GM23338 (cell line): ENCODE results near the gene ATCAY. TPM values are rescaled to one million over a fixed set of nuclear protein-coding genes. Genes with fewer than 3 reads are reported as not detected.

Experiments used
- ATAC-seq: fragments of 200-7000 bp; cut with Tn5 transposase; 3 replicates; pipeline ENCODE4 v1.9.1; 2020
- DNase-seq: peaks from one replicate; pipeline ENCODE4 v3.0.0-alpha.2; 2015; ENCODE audit warnings: low spot score
- H2AFZ ChIP-seq: fragments of 200-600 bp; sonication (generic); 2 replicates; pipeline ENCODE4 v1.8.0; 2016; ENCODE audit warnings: antibody characterized with exemption, mild to moderate bottlenecking, moderate library complexity
- H3F3A ChIP-seq: fragments of 200-600 bp; sonication (generic); replicated peaks from 2 replicates; pipeline ENCODE4 v1.8.0; 2017; ENCODE audit warnings: antibody characterized with exemption, mixed run types, low read depth
- H3K27ac ChIP-seq: fragments of 200-600 bp; sonication (generic); 2 replicates; pipeline ENCODE4 v1.6.1; 2016; ENCODE audit warnings: low read depth
- H3K27me3 ChIP-seq: fragments of 200-600 bp; sonication (generic); 2 replicates; pipeline ENCODE4 v1.8.0; 2016; ENCODE audit warnings: mild to moderate bottlenecking, mixed run types, moderate library complexity; ENCODE audit not compliant: insufficient read depth
- H3K36me3 ChIP-seq: fragments of 200-600 bp; sonication (generic); 2 replicates; pipeline ENCODE4 v1.8.0; 2016; ENCODE audit warnings: mild to moderate bottlenecking; ENCODE audit not compliant: insufficient read depth
- H3K4me1 ChIP-seq: fragments of 200-600 bp; sonication (generic); 2 replicates; pipeline ENCODE4 v1.8.0; 2016; ENCODE audit warnings: mild to moderate bottlenecking, moderate library complexity; ENCODE audit not compliant: insufficient read depth
- H3K4me2 ChIP-seq: fragments of 200-600 bp; sonication (generic); 2 replicates; pipeline ENCODE4 v1.7.1; 2017; ENCODE audit warnings: mixed run types
- H3K4me3 ChIP-seq: fragments of 200-600 bp; sonication (generic); 2 replicates; pipeline ENCODE4 v1.6.1; 2016; ENCODE audit warnings: mixed run types
- H3K79me2 ChIP-seq: fragments of 200-600 bp; sonication (generic); replicated peaks from 2 replicates; pipeline ENCODE4 v1.8.0; 2017; ENCODE audit warnings: mild to moderate bottlenecking; ENCODE audit not compliant: insufficient read depth
- H3K9me2 ChIP-seq: fragments of 200-600 bp; sonication (generic); 2 replicates; pipeline ENCODE4 v1.8.0; 2017; ENCODE audit not compliant: insufficient read depth
- H4K20me1 ChIP-seq: fragments of 200-600 bp; sonication (generic); replicated peaks from 2 replicates; pipeline ENCODE4 v1.8.0; 2017; ENCODE audit warnings: mild to moderate bottlenecking; ENCODE audit not compliant: insufficient read depth
- H3K27ac Mint-ChIP-seq: 2 replicates; pipeline ENCODE4 v1.8.0; 2020; ENCODE audit warnings: inconsistent platforms, mild to moderate bottlenecking, moderate library complexity, mixed read lengths
- H3K27me3 Mint-ChIP-seq: 3 replicates; pipeline ENCODE4 v1.8.0; 2022; ENCODE audit warnings: low read depth, mild to moderate bottlenecking, moderate library complexity, mixed read lengths, inconsistent platforms; ENCODE audit not compliant: insufficient read depth, poor library complexity
- H3K36me3 Mint-ChIP-seq: 3 replicates; pipeline ENCODE4 v1.8.0; 2021; ENCODE audit warnings: low read depth, mild to moderate bottlenecking, inconsistent platforms, moderate library complexity, mixed read lengths
- H3K4me1 Mint-ChIP-seq: 3 replicates; pipeline ENCODE4 v1.8.0; 2020; ENCODE audit warnings: mild to moderate bottlenecking, inconsistent platforms, mixed read lengths
- H3K4me3 Mint-ChIP-seq: 3 replicates; pipeline ENCODE4 v1.8.0; 2021; ENCODE audit warnings: moderate library complexity, mild to moderate bottlenecking, inconsistent platforms, mixed read lengths
- H3K9me3 Mint-ChIP-seq: 3 replicates; pipeline ENCODE4 v1.8.0; 2020; ENCODE audit warnings: moderate library complexity, mild to moderate bottlenecking, inconsistent platforms, mixed read lengths
- CTCF ChIP-seq, 2 experiments: fragments of 200-600 bp in 1 of 2; sonication (generic) in 1 of 2; conservative IDR thresholded peaks; 2 replicates each; pipeline versions ENCODE4 v1.5.1 to v1.6.1; 2016 to 2017; ENCODE audit warnings: antibody characterized with exemption in 2 of 2, low read depth in 2 of 2, mild to moderate bottlenecking in 2 of 2, moderate library complexity in 1 of 2
- POLR2AphosphoS5 ChIP-seq: IDR thresholded peaks from 2 replicates; pipeline ENCODE4 v1.6.1; 2016; ENCODE audit warnings: antibody characterized with exemption, low read depth
- REST ChIP-seq: IDR thresholded peaks from one replicate; pipeline ENCODE4 v1.6.1; 2018; ENCODE audit warnings: antibody characterized with exemption; ENCODE audit not compliant: unreplicated experiment
- polyA plus RNA-seq: library from polyadenylated mRNA; unstranded; fragments of >200 nt; fragmentation: Nextera tagmentation; extraction: Ambion mirVana; gene quantifications from 2 replicates; pipeline ENCODE4 v1.2.1, GENCODE V29; 2016
- total RNA-seq: library from RNA; depleted of rRNA; stranded (reverse); fragments of >200 nt; shearing (Covaris generic); gene quantifications from 2 replicates; pipeline ENCODE4 v1.2.3, GENCODE V29; 2014
- TF ChIP-seq, protein P1 (sequence below): fragments of 250-450 bp; sonication (Bioruptor Pico); IDR thresholded peaks from 2 replicates; pipeline ENCODE4 v1.5.0; 2020; ENCODE audit warnings: mild to moderate bottlenecking, moderate library complexity

ATCAY gene
- total and polyA plus RNA-seq, 2 experiments from 2014 or later = 16.9 to 45.7 TPM

- TF ChIP-seq, protein P1, sequence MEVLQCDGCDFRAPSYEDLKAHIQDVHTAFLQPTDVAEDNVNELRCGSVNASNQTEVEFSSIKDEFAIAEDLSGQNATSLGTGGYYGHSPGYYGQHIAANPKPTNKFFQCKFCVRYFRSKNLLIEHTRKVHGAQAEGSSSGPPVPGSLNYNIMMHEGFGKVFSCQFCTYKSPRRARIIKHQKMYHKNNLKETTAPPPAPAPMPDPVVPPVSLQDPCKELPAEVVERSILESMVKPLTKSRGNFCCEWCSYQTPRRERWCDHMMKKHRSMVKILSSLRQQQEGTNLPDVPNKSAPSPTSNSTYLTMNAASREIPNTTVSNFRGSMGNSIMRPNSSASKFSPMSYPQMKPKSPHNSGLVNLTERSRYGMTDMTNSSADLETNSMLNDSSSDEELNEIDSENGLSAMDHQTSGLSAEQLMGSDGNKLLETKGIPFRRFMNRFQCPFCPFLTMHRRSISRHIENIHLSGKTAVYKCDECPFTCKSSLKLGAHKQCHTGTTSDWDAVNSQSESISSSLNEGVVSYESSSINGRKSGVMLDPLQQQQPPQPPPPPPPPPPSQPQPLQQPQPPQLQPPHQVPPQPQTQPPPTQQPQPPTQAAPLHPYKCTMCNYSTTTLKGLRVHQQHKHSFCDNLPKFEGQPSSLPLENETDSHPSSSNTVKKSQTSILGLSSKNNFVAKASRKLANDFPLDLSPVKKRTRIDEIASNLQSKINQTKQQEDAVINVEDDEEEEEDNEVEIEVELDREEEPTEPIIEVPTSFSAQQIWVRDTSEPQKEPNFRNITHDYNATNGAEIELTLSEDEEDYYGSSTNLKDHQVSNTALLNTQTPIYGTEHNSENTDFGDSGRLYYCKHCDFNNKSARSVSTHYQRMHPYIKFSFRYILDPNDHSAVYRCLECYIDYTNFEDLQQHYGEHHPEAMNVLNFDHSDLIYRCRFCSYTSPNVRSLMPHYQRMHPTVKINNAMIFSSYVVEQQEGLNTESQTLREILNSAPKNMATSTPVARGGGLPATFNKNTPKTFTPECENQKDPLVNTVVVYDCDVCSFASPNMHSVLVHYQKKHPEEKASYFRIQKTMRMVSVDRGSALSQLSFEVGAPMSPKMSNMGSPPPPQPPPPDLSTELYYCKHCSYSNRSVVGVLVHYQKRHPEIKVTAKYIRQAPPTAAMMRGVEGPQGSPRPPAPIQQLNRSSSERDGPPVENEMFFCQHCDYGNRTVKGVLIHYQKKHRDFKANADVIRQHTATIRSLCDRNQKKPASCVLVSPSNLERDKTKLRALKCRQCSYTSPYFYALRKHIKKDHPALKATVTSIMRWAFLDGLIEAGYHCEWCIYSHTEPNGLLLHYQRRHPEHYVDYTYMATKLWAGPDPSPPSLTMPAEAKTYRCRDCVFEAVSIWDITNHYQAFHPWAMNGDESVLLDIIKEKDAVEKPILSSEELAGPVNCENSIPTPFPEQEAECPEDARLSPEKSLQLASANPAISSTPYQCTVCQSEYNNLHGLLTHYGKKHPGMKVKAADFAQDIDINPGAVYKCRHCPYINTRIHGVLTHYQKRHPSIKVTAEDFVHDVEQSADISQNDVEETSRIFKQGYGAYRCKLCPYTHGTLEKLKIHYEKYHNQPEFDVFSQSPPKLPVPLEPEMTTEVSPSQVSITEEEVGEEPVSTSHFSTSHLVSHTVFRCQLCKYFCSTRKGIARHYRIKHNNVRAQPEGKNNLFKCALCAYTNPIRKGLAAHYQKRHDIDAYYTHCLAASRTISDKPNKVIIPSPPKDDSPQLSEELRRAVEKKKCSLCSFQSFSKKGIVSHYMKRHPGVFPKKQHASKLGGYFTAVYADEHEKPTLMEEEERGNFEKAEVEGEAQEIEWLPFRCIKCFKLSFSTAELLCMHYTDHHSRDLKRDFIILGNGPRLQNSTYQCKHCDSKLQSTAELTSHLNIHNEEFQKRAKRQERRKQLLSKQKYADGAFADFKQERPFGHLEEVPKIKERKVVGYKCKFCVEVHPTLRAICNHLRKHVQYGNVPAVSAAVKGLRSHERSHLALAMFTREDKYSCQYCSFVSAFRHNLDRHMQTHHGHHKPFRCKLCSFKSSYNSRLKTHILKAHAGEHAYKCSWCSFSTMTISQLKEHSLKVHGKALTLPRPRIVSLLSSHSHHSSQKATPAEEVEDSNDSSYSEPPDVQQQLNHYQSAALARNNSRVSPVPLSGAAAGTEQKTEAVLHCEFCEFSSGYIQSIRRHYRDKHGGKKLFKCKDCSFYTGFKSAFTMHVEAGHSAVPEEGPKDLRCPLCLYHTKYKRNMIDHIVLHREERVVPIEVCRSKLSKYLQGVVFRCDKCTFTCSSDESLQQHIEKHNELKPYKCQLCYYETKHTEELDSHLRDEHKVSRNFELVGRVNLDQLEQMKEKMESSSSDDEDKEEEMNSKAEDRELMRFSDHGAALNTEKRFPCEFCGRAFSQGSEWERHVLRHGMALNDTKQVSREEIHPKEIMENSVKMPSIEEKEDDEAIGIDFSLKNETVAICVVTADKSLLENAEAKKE (CRISPR knock-in tag) = 0 out of 2 replicates have a peak, but pooled peaks have one; percentile 35
- TF ChIP-seq REST (no peak), POLR2AphosphoS5 (no peak)
Observed at GRCh38 chr19:3849092-3849491, 31.4 kb upstream of the ATCAY start (continued).

DNA sequence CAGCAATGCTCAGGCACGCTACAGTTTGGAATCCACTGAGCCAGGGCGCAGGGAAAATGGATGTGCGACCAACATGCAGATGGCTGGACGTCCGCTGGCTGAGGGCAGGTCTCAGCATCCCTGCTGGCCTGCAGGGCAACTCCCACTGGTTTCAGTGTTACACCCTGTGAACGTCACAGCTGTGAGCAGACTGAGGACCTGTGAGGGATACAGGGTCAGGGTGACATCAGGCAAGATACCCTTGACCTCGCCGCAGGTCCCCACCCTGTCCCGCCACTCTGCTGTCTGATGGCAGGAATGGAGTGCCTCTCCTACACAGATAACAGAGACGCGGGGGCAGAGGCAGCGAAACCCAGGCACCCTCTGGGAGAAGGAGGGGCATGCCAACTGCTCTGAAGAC lies 30.7 kb upstream of the ATCAY start:
- Mint-ChIP-seq H3K27me3 (peaks cover 12% of the 10 kb centered on the region), H3K27ac (no peak overlapping the region), H3K4me1 (no peaks in the 10 kb centered on the region), H3K36me3 (peaks cover 53% of the 10 kb centered on the region), H3K4me3 (no peak overlapping the region), H3K9me3 (peaks cover 42% of the 10 kb centered on the region)
- Histone ChIP-seq H3K27me3 (no peaks in the 10 kb centered on the region), H4K20me1 (no peaks in the 10 kb centered on the region), H3K4me3 (no peak overlapping the region), H3F3A (no peaks in the 10 kb centered on the region), H3K79me2 (no peaks in the 10 kb centered on the region), H3K36me3 (0 out of 2 replicates have a peak, but pooled peaks cover 4% of the 10 kb centered on the region), H3K9me2 (no peaks in the 10 kb centered on the region), H3K4me2 (no peak overlapping the region), H2AFZ (no peak overlapping the region), H3K27ac (no peak overlapping the region), H3K4me1 (no peaks in the 10 kb centered on the region)
- ATAC-seq (no peak), DNase-seq (no peak)
- no peak for TF ChIP-seq CTCF (conservative IDR thresholded peaks at IDR 0.05; ENCODE audit: low read depth in 2 of 2)
- TF ChIP-seq REST = no peak
